ENCODE results near the gene CFDP1.
A peak's percentile ranks its signal among the peaks of the same experiment; 100 is the strongest.
"Not testable (repeated sequence)": the region's sequence is repeated elsewhere in the genome, so short reads cannot be mapped to it uniquely, and the experiment has no call there.

The CFDP1 gene

GRCh38 chr16:75458029-75458428 is 24.7 kb upstream of the CFDP1 start:
- no peak for DNase-seq

- DNase-seq: no peak
These were observed 24.2 kb upstream of the CFDP1 start for GRCh38 chr16:75457485-75458021.

GRCh38 chr16:75456971-75457370 is 23.7 kb upstream of the CFDP1 start:
- no peak for DNase-seq

- not testable (repeated sequence) for DNase-seq
These were observed 23.2 kb upstream of the CFDP1 start for GRCh38 chr16:75456486-75456885.

GRCh38 chr16:75455677-75456076 is 22.4 kb upstream of the CFDP1 start:
- no peak for DNase-seq

- DNase-seq: no peak
These were observed 19.3 kb upstream of the CFDP1 start for GRCh38 chr16:75452464-75453190.

GRCh38 chr16:75446416-75446815 is 13.1 kb upstream of the CFDP1 start:
- no peak for DNase-seq

- no peak for DNase-seq
These were observed 12.0 kb upstream of the CFDP1 start for GRCh38 chr16:75445298-75445697.

- peak; percentile 89 for DNase-seq
These were observed 10.0 kb upstream of the CFDP1 start for GRCh38 chr16:75443298-75443697.

- peak; percentile 93 for DNase-seq
These were observed 570 bp upstream of the CFDP1 start for GRCh38 chr16:75433732-75434413.

- no peak for DNase-seq
These were observed 3.5 kb downstream of the CFDP1 start for GRCh38 chr16:75429621-75430403.

- not testable (repeated sequence) for DNase-seq
These were observed 6.8 kb downstream of the CFDP1 start for GRCh38 chr16:75426524-75426923.

- not testable (repeated sequence) for DNase-seq
These were observed 9.1 kb downstream of the CFDP1 start for GRCh38 chr16:75424105-75424762.

GRCh38 chr16:75423723-75424104 is 9.6 kb downstream of the CFDP1 start:
- DNase-seq: no peak

GRCh38 chr16:75421820-75422126 is 11.5 kb downstream of the CFDP1 start:
- DNase-seq: no peak

GRCh38 chr16:75420987-75421819 is 12.1 kb downstream of the CFDP1 start:
- DNase-seq: peak; percentile 76

- DNase-seq: no peak
These were observed 16.3 kb downstream of the CFDP1 start for GRCh38 chr16:75416904-75417565.

GRCh38 chr16:75415169-75415905 is 18.0 kb downstream of the CFDP1 start:
- no peak for DNase-seq

- DNase-seq: no peak
These were observed 19.4 kb downstream of the CFDP1 start for GRCh38 chr16:75413951-75414350.

- no peak for DNase-seq
These were observed 26.4 kb downstream of the CFDP1 start for GRCh38 chr16:75406943-75407342.

Measured in fibroblast of upper back skin (primary cell).